ENCODE data around the gene NUB1. TPM values are rescaled to one million over a fixed set of nuclear protein-coding genes. Genes with fewer than 3 reads are reported as not detected.

NUB1 gene
- polyA plus RNA-seq, 5 donors: 61.7 to 86.9 (median 80.2) TPM

GRCh38 chr7:151420144-151420543 lies 78.5 kb downstream of the NUB1 start:
- no peak for DNase-seq

GRCh38 chr7:151422212-151422611 lies 80.6 kb downstream of the NUB1 start:
- DNase-seq: no peak

GRCh38 chr7:151423226-151423625 lies 81.6 kb downstream of the NUB1 start:
- DNase-seq: no peak

- no peak for DNase-seq
Observed at GRCh38 chr7:151423936-151424335, 82.3 kb downstream of the NUB1 start.

GRCh38 chr7:151424799-151425198 lies 83.2 kb downstream of the NUB1 start:
- no peak for DNase-seq

- no peak for DNase-seq
Observed at GRCh38 chr7:151425670-151426440, 84.2 kb downstream of the NUB1 start.

- no peak for DNase-seq
Observed at GRCh38 chr7:151426441-151426903, 84.9 kb downstream of the NUB1 start.

GRCh38 chr7:151426904-151427704 lies 85.5 kb downstream of the NUB1 start:
- DNase-seq: no peak

- no peak for DNase-seq
Observed at GRCh38 chr7:151427705-151428377, 86.2 kb downstream of the NUB1 start.

Other genes starting within 250 kb of the NUB1 start
- under 1 TPM in 2 of 5 donors, not detected in 3; 0.14 to 0.26 TPM for gene GBX1, start 174.1 kb upstream of the NUB1 start, polyA plus RNA-seq (ENCODE audit: insufficient read depth in 1 of 5, insufficient read length in 5 of 5, low replicate concordance in 1 of 5)
- gene ASB10, start 154.6 kb upstream of the NUB1 start, polyA plus RNA-seq (ENCODE audit: insufficient read depth in 1 of 5, insufficient read length in 5 of 5, low replicate concordance in 1 of 5): under 1 TPM in 1 of 5 donors, not detected in 4; 0.23 TPM
- under 1 TPM in 1 of 5 donors, not detected in 4; 0.35 TPM for gene H2BK1, start 131.3 kb upstream of the NUB1 start, polyA plus RNA-seq (ENCODE audit: insufficient read depth in 1 of 5, insufficient read length in 5 of 5, low replicate concordance in 1 of 5)
- 10 to 100 TPM; 19.0 to 31.6 (median 22.3) TPM for gene ABCF2, start 114.6 kb upstream of the NUB1 start, polyA plus RNA-seq (ENCODE audit: insufficient read depth in 1 of 5, insufficient read length in 5 of 5, low replicate concordance in 1 of 5)
- gene CHPF2, start 109.3 kb upstream of the NUB1 start, polyA plus RNA-seq (ENCODE audit: insufficient read depth in 1 of 5, insufficient read length in 5 of 5, low replicate concordance in 1 of 5): 10 to 100 TPM; 16.3 to 31.3 (median 19.1) TPM
- gene SMARCD3, start 93.1 kb upstream of the NUB1 start, polyA plus RNA-seq (ENCODE audit: insufficient read depth in 1 of 5, insufficient read length in 5 of 5, low replicate concordance in 1 of 5): 100 to 1,000 TPM in 3 of 5 donors, 10 to 100 TPM in 2; 75.4 to 137 (median 112) TPM
- 10 to 100 TPM; 13.3 to 30.5 (median 19.8) TPM for gene WDR86, start 68.2 kb downstream of the NUB1 start, polyA plus RNA-seq (ENCODE audit: insufficient read depth in 1 of 5, insufficient read length in 5 of 5, low replicate concordance in 1 of 5)
- under 1 TPM; 0.20 to 0.58 (median 0.55) TPM for gene CRYGN, start 98.3 kb downstream of the NUB1 start, polyA plus RNA-seq (ENCODE audit: insufficient read depth in 1 of 5, insufficient read length in 5 of 5, low replicate concordance in 1 of 5)
- 100 to 1,000 TPM in 4 of 5 donors, 10 to 100 TPM in 1; 97.7 to 136 (median 110) TPM for gene RHEB, start 178.1 kb downstream of the NUB1 start, polyA plus RNA-seq (ENCODE audit: insufficient read depth in 1 of 5, insufficient read length in 5 of 5, low replicate concordance in 1 of 5)

All from right lung (tissue), 5 donors.